MM.1S (cell line): ENCODE results near the gene LEAP2.

Experiments used
- DNase-seq: peaks from one replicate; pipeline ENCODE4 v3.0.0-alpha.2; 2015
- H2AFZ ChIP-seq: fragments of 300-600 bp; sonication (generic); 2 replicates; pipeline ENCODE4 v1.6.0; 2016; ENCODE audit warnings: antibody characterized with exemption, low read length
- H3F3A ChIP-seq: fragments of 300-600 bp; sonication (generic); 2 replicates; pipeline ENCODE4 v1.6.1; 2016; ENCODE audit warnings: mild to moderate bottlenecking, antibody characterized with exemption, low read length, moderate library complexity, mixed read lengths; ENCODE audit not compliant: insufficient read depth
- H3K27ac ChIP-seq: fragments of 300-600 bp; sonication (generic); 2 replicates; pipeline ENCODE4 v1.5.1; 2016; ENCODE audit warnings: mild to moderate bottlenecking, low read length
- H3K27me3 ChIP-seq: fragments of 300-600 bp; sonication (generic); replicated peaks from 2 replicates; pipeline ENCODE4 v1.6.0; 2016; ENCODE audit warnings: low read length; ENCODE audit not compliant: insufficient read depth
- H3K36me3 ChIP-seq: fragments of 300-600 bp; sonication (generic); replicated peaks from 2 replicates; pipeline ENCODE4 v1.6.1; 2016; ENCODE audit warnings: mild to moderate bottlenecking, low read length, mixed read lengths; ENCODE audit not compliant: insufficient read depth
- H3K4me1 ChIP-seq: fragments of 300-600 bp; sonication (generic); 2 replicates; pipeline ENCODE4 v1.6.1; 2016; ENCODE audit warnings: low read length, mixed read lengths
- H3K4me2 ChIP-seq: fragments of 300-600 bp; sonication (generic); 2 replicates; pipeline ENCODE4 v1.6.0; 2016; ENCODE audit warnings: low read depth, low read length
- H3K4me3 ChIP-seq: fragments of 300-600 bp; sonication (generic); 2 replicates; pipeline ENCODE4 v1.5.1; 2016; ENCODE audit warnings: low read length, mixed read lengths
- H3K79me2 ChIP-seq: fragments of 300-600 bp; sonication (generic); 2 replicates; pipeline ENCODE4 v1.6.1; 2016; ENCODE audit warnings: mixed run types, low read length, mixed read lengths
- H3K9ac ChIP-seq: fragments of 300-600 bp; sonication (generic); 2 replicates; pipeline ENCODE4 v1.6.1; 2016; ENCODE audit warnings: low read length, mixed read lengths
- H3K9me2 ChIP-seq: fragments of 300-600 bp; sonication (generic); replicated peaks from 2 replicates; pipeline ENCODE4 v1.6.1; 2016; ENCODE audit warnings: mild to moderate bottlenecking, low read length, mixed read lengths; ENCODE audit not compliant: insufficient read depth
- H3K9me3 ChIP-seq: fragments of 300-600 bp; sonication (generic); replicated peaks from 2 replicates; pipeline ENCODE4 v1.6.1; 2016; ENCODE audit warnings: mild to moderate bottlenecking, low read length, mixed read lengths; ENCODE audit not compliant: insufficient read depth
- H4K20me1 ChIP-seq: fragments of 300-600 bp; sonication (generic); 2 replicates; pipeline ENCODE4 v1.6.1; 2016; ENCODE audit warnings: mild to moderate bottlenecking, low read length, moderate library complexity, mixed read lengths; ENCODE audit not compliant: insufficient read depth
- EZH2 ChIP-seq: fragments of 300-600 bp; sonication (generic); optimal IDR thresholded peaks from 2 replicates; pipeline ENCODE3; 2017; ENCODE audit warnings: low read depth, mild to moderate bottlenecking, antibody characterized with exemption, low read length, mixed read lengths
- EZH2phosphoT487 ChIP-seq: fragments of 300-600 bp; sonication (generic); IDR thresholded peaks from 2 replicates; pipeline ENCODE4 v1.6.1; 2018; ENCODE audit warnings: antibody characterized with exemption, low read length
- TF ChIP-seq, protein P1 (sequence below): fragments of 300-600 bp; sonication (generic); IDR thresholded peaks from 2 replicates; pipeline ENCODE4 v1.5.1; 2016; ENCODE audit warnings: antibody characterized with exemption, low read length, mixed read lengths

The LEAP2 gene

GRCh38 chr5:132848270-132848669, 25.2 kb upstream of the LEAP2 start:
- Histone ChIP-seq H4K20me1 (no peaks in the 10 kb centered on the region), H3F3A (no peaks in the 10 kb centered on the region), H3K9me3 (no peaks in the 10 kb centered on the region), H3K4me1 (no peaks in the 10 kb centered on the region), H3K9ac (no peak overlapping the region), H3K4me3 (no peak overlapping the region), H3K27me3 (no peaks in the 10 kb centered on the region), H3K9me2 (no peaks in the 10 kb centered on the region), H3K36me3 (no peaks in the 10 kb centered on the region), H2AFZ (no peak overlapping the region), H3K4me2 (no peak overlapping the region), H3K27ac (no peak overlapping the region), H3K79me2 (no peaks in the 10 kb centered on the region)
- no peak for DNase-seq
- no peak for TF ChIP-seq EZH2phosphoT487
- TF ChIP-seq, protein P1, sequence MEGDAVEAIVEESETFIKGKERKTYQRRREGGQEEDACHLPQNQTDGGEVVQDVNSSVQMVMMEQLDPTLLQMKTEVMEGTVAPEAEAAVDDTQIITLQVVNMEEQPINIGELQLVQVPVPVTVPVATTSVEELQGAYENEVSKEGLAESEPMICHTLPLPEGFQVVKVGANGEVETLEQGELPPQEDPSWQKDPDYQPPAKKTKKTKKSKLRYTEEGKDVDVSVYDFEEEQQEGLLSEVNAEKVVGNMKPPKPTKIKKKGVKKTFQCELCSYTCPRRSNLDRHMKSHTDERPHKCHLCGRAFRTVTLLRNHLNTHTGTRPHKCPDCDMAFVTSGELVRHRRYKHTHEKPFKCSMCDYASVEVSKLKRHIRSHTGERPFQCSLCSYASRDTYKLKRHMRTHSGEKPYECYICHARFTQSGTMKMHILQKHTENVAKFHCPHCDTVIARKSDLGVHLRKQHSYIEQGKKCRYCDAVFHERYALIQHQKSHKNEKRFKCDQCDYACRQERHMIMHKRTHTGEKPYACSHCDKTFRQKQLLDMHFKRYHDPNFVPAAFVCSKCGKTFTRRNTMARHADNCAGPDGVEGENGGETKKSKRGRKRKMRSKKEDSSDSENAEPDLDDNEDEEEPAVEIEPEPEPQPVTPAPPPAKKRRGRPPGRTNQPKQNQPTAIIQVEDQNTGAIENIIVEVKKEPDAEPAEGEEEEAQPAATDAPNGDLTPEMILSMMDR, result no peak

DNA sequence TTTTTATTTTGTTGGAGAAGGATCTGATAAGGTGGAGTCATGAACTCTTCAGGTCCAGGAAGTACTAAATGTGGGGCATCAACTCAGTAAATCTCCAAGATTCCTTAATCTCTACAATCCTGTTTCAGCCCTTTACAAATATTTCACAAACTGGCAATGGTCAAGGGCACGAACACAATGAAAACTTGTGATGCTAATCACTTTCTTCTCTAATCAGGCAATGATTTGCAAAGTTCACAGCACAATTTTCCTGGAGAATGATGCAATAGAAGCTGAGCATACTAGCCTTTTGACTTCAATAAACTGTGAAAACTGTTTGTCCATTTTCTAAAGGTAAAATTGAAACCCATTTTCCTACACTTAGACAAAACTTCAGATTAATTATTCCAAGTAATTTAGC, 24.1 kb upstream of the LEAP2 start:
- no peak overlapping the region for H2AFZ ChIP-seq
- no peaks in the 10 kb centered on the region for H3K9me2 ChIP-seq
- H3K4me3 ChIP-seq, result no peak overlapping the region
- DNase-seq, result no peak
- no peak overlapping the region for H3K4me2 ChIP-seq
- H3K27ac ChIP-seq, result no peak overlapping the region
- no peaks in the 10 kb centered on the region for H3K36me3 ChIP-seq
- no peak for TF ChIP-seq EZH2
- no peak for TF ChIP-seq EZH2phosphoT487
- TF ChIP-seq, protein P1, result no peak
- H3K79me2 ChIP-seq, result no peaks in the 10 kb centered on the region
- no peak overlapping the region for H3K9ac ChIP-seq
- H3F3A ChIP-seq, result no peaks in the 10 kb centered on the region
- H3K27me3 ChIP-seq, result no peaks in the 10 kb centered on the region
- H3K9me3 ChIP-seq, result no peaks in the 10 kb centered on the region
- H3K4me1 ChIP-seq, result no peaks in the 10 kb centered on the region
- no peaks in the 10 kb centered on the region for H4K20me1 ChIP-seq

DNA sequence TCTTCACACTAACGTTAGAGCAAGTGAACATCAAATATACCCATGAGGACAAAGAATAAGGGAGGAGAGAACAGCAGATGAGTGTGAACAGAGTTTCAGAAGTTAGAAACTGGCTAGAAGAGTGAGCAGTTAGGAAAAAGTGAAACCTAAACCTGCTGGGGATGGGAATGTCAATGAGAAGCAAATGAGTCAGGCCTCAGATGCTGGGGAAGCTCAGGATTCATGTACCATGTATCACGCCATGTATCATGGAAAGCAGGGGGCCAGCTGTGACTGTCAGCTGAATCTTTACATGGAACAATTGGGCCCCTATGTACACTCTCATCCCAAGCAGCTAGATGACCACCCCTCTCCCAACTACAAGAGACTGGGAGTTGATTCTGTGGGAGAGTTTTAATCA, 23.4 kb upstream of the LEAP2 start:
- Histone ChIP-seq H3K4me2 (no peak overlapping the region), H2AFZ (no peak overlapping the region), H3K79me2 (no peaks in the 10 kb centered on the region), H3F3A (no peaks in the 10 kb centered on the region), H3K27ac (no peak overlapping the region), H4K20me1 (no peaks in the 10 kb centered on the region), H3K9me3 (no peaks in the 10 kb centered on the region), H3K4me3 (no peak overlapping the region), H3K9ac (no peak overlapping the region), H3K27me3 (no peaks in the 10 kb centered on the region), H3K9me2 (no peaks in the 10 kb centered on the region), H3K4me1 (no peaks in the 10 kb centered on the region), H3K36me3 (no peaks in the 10 kb centered on the region)
- no peak for DNase-seq
- TF ChIP-seq EZH2phosphoT487, result no peak
- TF ChIP-seq, protein P1, result no peak
- TF ChIP-seq EZH2, result no peak

- H4K20me1 ChIP-seq, result no peaks in the 10 kb centered on the region
- H3K79me2 ChIP-seq, result no peaks in the 10 kb centered on the region
- no peaks in the 10 kb centered on the region for H3K9me2 ChIP-seq
- H3K9ac ChIP-seq, result no peak overlapping the region
- TF ChIP-seq EZH2phosphoT487 (no peak), EZH2 (no peak)
- TF ChIP-seq, protein P1, result no peak
- no peak overlapping the region for H2AFZ ChIP-seq
- DNase-seq, result no peak
- H3K27ac ChIP-seq, result no peak overlapping the region
- H3K4me2 ChIP-seq, result no peak overlapping the region
- H3F3A ChIP-seq, result no peaks in the 10 kb centered on the region
- H3K36me3 ChIP-seq, result no peaks in the 10 kb centered on the region
- H3K4me1 ChIP-seq, result no peaks in the 10 kb centered on the region
- H3K27me3 ChIP-seq, result no peaks in the 10 kb centered on the region
- H3K4me3 ChIP-seq, result no peak overlapping the region
- no peaks in the 10 kb centered on the region for H3K9me3 ChIP-seq
Observed at GRCh38 chr5:132853323-132853722, 20.1 kb upstream of the LEAP2 start.
